HG02642 (cell line): Measurements from ENCODE around the gene DDX27.
"Not testable (repeated sequence)": the region's sequence is repeated elsewhere in the genome, so short reads cannot be mapped to it uniquely, and the experiment has no call there.

Experiments used
- ATAC-seq: cut with Tn5 transposase; IDR thresholded peaks from one replicate; pipeline ENCODE4 v1.9.1; 2021; ENCODE audit warnings: mild to moderate bottlenecking; ENCODE audit not compliant: unreplicated experiment, poor library complexity

DDX27 gene

GRCh38 chr20:49219091-49219923 is at the start of gene DDX27:
Gene DDX27, plus strand, starts transcription at chr20:49219416. Its CDS starts 33 bp downstream, at chr20:49219449.
- peak; percentile 95 for ATAC-seq

- ATAC-seq, result no peak
Observed at GRCh38 chr20:49169547-49169946, 49.7 kb upstream of the DDX27 start.

- no peak for ATAC-seq
Observed at GRCh38 chr20:49170714-49171113, 48.5 kb upstream of the DDX27 start.

- no peak for ATAC-seq
Observed at GRCh38 chr20:49171909-49172308, 47.3 kb upstream of the DDX27 start.

- ATAC-seq, result no peak
Observed at GRCh38 chr20:49172413-49172812, 46.8 kb upstream of the DDX27 start.

GRCh38 chr20:49174183-49174582 is 45.0 kb upstream of the DDX27 start:
- no peak for ATAC-seq

- no peak for ATAC-seq
Observed at GRCh38 chr20:49179368-49180277, 39.6 kb upstream of the DDX27 start.

- ATAC-seq, result no peak
Observed at GRCh38 chr20:49181265-49181877, 37.8 kb upstream of the DDX27 start.

GRCh38 chr20:49183444-49183843 is 35.8 kb upstream of the DDX27 start:
- ATAC-seq, result no peak

GRCh38 chr20:49184084-49184501 is 35.1 kb upstream of the DDX27 start:
- not testable (repeated sequence) for ATAC-seq

GRCh38 chr20:49184691-49185070 is 34.5 kb upstream of the DDX27 start:
- no peak for ATAC-seq

GRCh38 chr20:49185071-49185761 is 34.0 kb upstream of the DDX27 start:
- no peak for ATAC-seq

- no peak for ATAC-seq
Observed at GRCh38 chr20:49186535-49187329, 32.5 kb upstream of the DDX27 start.

GRCh38 chr20:49187330-49187850 is 31.8 kb upstream of the DDX27 start:
- ATAC-seq, result peak; percentile 6

GRCh38 chr20:49187851-49188641 is 31.2 kb upstream of the DDX27 start, which contains the start of gene STAU1:
Gene STAU1, minus strand, starts transcription at chr20:49188334. Its CDS starts 22,133 bp downstream, at chr20:49166201.
- peak; percentile 89 for ATAC-seq

- ATAC-seq, result not testable (repeated sequence)
Observed at GRCh38 chr20:49192944-49193518, 26.2 kb upstream of the DDX27 start.

- ATAC-seq, result no peak
Observed at GRCh38 chr20:49199729-49200293, 19.4 kb upstream of the DDX27 start.

- ATAC-seq, result no peak
Observed at GRCh38 chr20:49203011-49203410, 16.2 kb upstream of the DDX27 start.
